Measurements from ENCODE around the gene LGALS9.
"Not testable (repeated sequence)": the region's sequence is repeated elsewhere in the genome, so short reads cannot be mapped to it uniquely, and the experiment has no call there.

The LGALS9 gene

GRCh38 chr17:27655525-27656111 is 24.6 kb downstream of the LGALS9 start:
- not testable (repeated sequence) for DNase-seq

- DNase-seq: not testable (repeated sequence)
These were observed 25.6 kb downstream of the LGALS9 start for GRCh38 chr17:27656620-27657019.

- no peak for DNase-seq
These were observed 26.6 kb downstream of the LGALS9 start for GRCh38 chr17:27657620-27658019.

GRCh38 chr17:27659683-27660082 is 28.7 kb downstream of the LGALS9 start:
- no peak for DNase-seq

GRCh38 chr17:27660436-27660835 is 29.4 kb downstream of the LGALS9 start:
- no peak for DNase-seq

GRCh38 chr17:27663936-27664605 is 33.1 kb downstream of the LGALS9 start:
- DNase-seq: no peak

GRCh38 chr17:27664606-27664965 is 33.6 kb downstream of the LGALS9 start:
- DNase-seq: no peak

- DNase-seq: no peak
These were observed 34.6 kb downstream of the LGALS9 start for GRCh38 chr17:27665549-27665948.

GRCh38 chr17:27666270-27666669 is 35.3 kb downstream of the LGALS9 start:
- not testable (repeated sequence) for DNase-seq

- no peak for DNase-seq
These were observed 36.0 kb downstream of the LGALS9 start for GRCh38 chr17:27666831-27667560.

- no peak for DNase-seq
These were observed 36.9 kb downstream of the LGALS9 start for GRCh38 chr17:27667656-27668487.

GRCh38 chr17:27668488-27668823 is 37.5 kb downstream of the LGALS9 start:
- no peak for DNase-seq

- no peak for DNase-seq
These were observed 38.1 kb downstream of the LGALS9 start for GRCh38 chr17:27669136-27669535.

GRCh38 chr17:27669850-27670249 is 38.9 kb downstream of the LGALS9 start:
- DNase-seq: no peak

GRCh38 chr17:27670791-27671590 is 40.0 kb downstream of the LGALS9 start:
- no peak for DNase-seq

GRCh38 chr17:27671591-27671910 is 40.6 kb downstream of the LGALS9 start:
- DNase-seq: no peak

GRCh38 chr17:27671977-27672480 is 41.0 kb downstream of the LGALS9 start:
- not testable (repeated sequence) for DNase-seq

GRCh38 chr17:27674335-27674734 is 43.3 kb downstream of the LGALS9 start:
- no peak for DNase-seq

GRCh38 chr17:27677191-27677590 is 46.2 kb downstream of the LGALS9 start:
- DNase-seq: no peak

- not testable (repeated sequence) for DNase-seq
These were observed 55.3 kb downstream of the LGALS9 start for GRCh38 chr17:27686322-27686721.

GRCh38 chr17:27690882-27691281 is 59.9 kb downstream of the LGALS9 start:
- no peak for DNase-seq

- not testable (repeated sequence) for DNase-seq
These were observed 64.3 kb downstream of the LGALS9 start for GRCh38 chr17:27695254-27695814.
